CD8-positive, alpha-beta memory T cell (primary cell): ENCODE data around the gene MED28. TPM values are rescaled to one million over a fixed set of nuclear protein-coding genes. Genes with fewer than 3 reads are reported as not detected.
"Not testable (repeated sequence)": the region's sequence is repeated elsewhere in the genome, so short reads cannot be mapped to it uniquely, and the experiment has no call there.

ENCODE experiments used
- CTCF ChIA-PET: fragments of 350-600 bp; sonication (Branson Sonifier 250); formaldehyde crosslinking; loops from one replicate; lab custom pipeline; 2021; ENCODE audit warnings: antibody characterized with exemption; lab: Charles Lee
- POLR2A ChIA-PET: fragments of 350-600 bp; sonication (Branson Sonifier 250); formaldehyde crosslinking; loops from one replicate; lab custom pipeline; 2021; ENCODE audit warnings: antibody characterized with exemption; lab: Charles Lee
- DNase-seq, 5 donors: peaks; one replicate each; pipeline versions ENCODE4 v3.0.0 to v3.0.0-alpha.2; 2020 to 2022; ENCODE audit warnings: mixed read lengths in 1 of 5
- H3K27ac ChIP-seq: one replicate; pipeline ENCODE4 v1.7.0; 2013; ENCODE audit warnings: low read depth, mild to moderate bottlenecking, low read length, moderate library complexity
- H3K27me3 ChIP-seq: 2 replicates; pipeline ENCODE4 v1.7.0; 2013; ENCODE audit warnings: low read length, mild to moderate bottlenecking; ENCODE audit not compliant: insufficient read depth, poor library complexity, severe bottlenecking
- H3K36me3 ChIP-seq: 2 replicates; pipeline ENCODE4 v1.7.0; 2013; ENCODE audit warnings: mild to moderate bottlenecking, low read length, moderate library complexity; ENCODE audit not compliant: insufficient read depth
- H3K4me1 ChIP-seq: 2 replicates; pipeline ENCODE4 v1.7.0; 2013; ENCODE audit warnings: mild to moderate bottlenecking, low read length, moderate library complexity; ENCODE audit not compliant: insufficient read depth
- H3K4me3 ChIP-seq: 2 replicates; pipeline ENCODE4 v1.7.0; 2013; ENCODE audit warnings: mild to moderate bottlenecking, low read length
- H3K9me3 ChIP-seq: 2 replicates; pipeline ENCODE4 v1.7.0; 2013; ENCODE audit warnings: mild to moderate bottlenecking, low read length
- H3K27ac Mint-ChIP-seq, 8 donors: one replicate each; pipeline ENCODE4 v1.8.0; 2020 to 2021; ENCODE audit warnings: mixed read lengths in 8 of 8, mild to moderate bottlenecking in 6 of 8, inconsistent platforms in 3 of 8, moderate library complexity in 3 of 8
- H3K27me3 Mint-ChIP-seq, 2 donors: one replicate each; pipeline ENCODE4 v1.8.0; 2020 to 2021; ENCODE audit warnings: mixed read lengths in 2 of 2, mild to moderate bottlenecking in 1 of 2, moderate library complexity in 1 of 2
- H3K36me3 Mint-ChIP-seq, 3 donors: one replicate each; pipeline ENCODE4 v1.8.0; 2020 to 2021; ENCODE audit warnings: mixed read lengths in 3 of 3, inconsistent platforms in 1 of 3, mild to moderate bottlenecking in 1 of 3
- H3K4me1 Mint-ChIP-seq, 3 donors: one replicate each; pipeline ENCODE4 v1.8.0; 2020 to 2021; ENCODE audit warnings: mixed read lengths in 3 of 3, inconsistent platforms in 1 of 3, mild to moderate bottlenecking in 1 of 3
- H3K4me3 Mint-ChIP-seq, 7 donors: one replicate each; pipeline ENCODE4 v1.8.0; 2020 to 2021; ENCODE audit warnings: mixed read lengths in 7 of 7, mild to moderate bottlenecking in 6 of 7, moderate library complexity in 4 of 7, inconsistent platforms in 2 of 7
- H3K9me3 Mint-ChIP-seq, 5 donors: one replicate each; pipeline ENCODE4 v1.8.0; 2020 to 2022; ENCODE audit warnings: mixed read lengths in 5 of 5, mild to moderate bottlenecking in 3 of 5, moderate library complexity in 2 of 5, inconsistent platforms in 1 of 5
- polyA plus RNA-seq: library from polyadenylated mRNA; unstranded; fragments of 300-500 nt; fragmentation: Illumina TruSeq; gene quantifications from one replicate; pipeline ENCODE4 v1.2.3, GENCODE V29; 2021
- total RNA-seq, 2 experiments: library from RNA; stranded (reverse); gene quantifications; one replicate each; pipeline ENCODE4 v1.2.3, GENCODE V29; 2021

MED28 gene
- total and polyA plus RNA-seq, 3 experiments from 2014 or later, result 40.4 to 51.7 (median 49.4) TPM

GRCh38 chr4:17654701-17655100 lies 40.3 kb downstream of the MED28 start:
- Histone ChIP-seq H3K9me3 (no peaks in the 10 kb centered on the region), H3K4me1 (peaks cover 14% of the 10 kb centered on the region), H3K27ac (no peak overlapping the region), H3K27me3 (no peaks in the 10 kb centered on the region), H3K4me3 (no peak overlapping the region), H3K36me3 (no peaks in the 10 kb centered on the region)
- no peak for DNase-seq
- Mint-ChIP-seq H3K27me3 (peaks cover 2 to 16% of the 10 kb centered on the region in 2 donors), H3K27ac (no peak overlapping the region), H3K4me1 (peaks cover 8 to 14% (median 13%) of the 10 kb centered on the region in 3 donors), H3K4me3 (no peak overlapping the region), H3K36me3 (no peaks in the 10 kb centered on the region), H3K9me3 (no peaks in the 10 kb centered on the region)
- ChIA-PET CTCF (no interaction called here), POLR2A (no interaction called here)

- Mint-ChIP-seq H3K4me3 (no peak overlapping the region), H3K4me1 (no peaks in the 10 kb centered on the region), H3K9me3 (no peaks in the 10 kb centered on the region), H3K27ac (no peak overlapping the region), H3K36me3 (no peaks in the 10 kb centered on the region), H3K27me3 (peaks cover 0 to 22% of the 10 kb centered on the region in 2 donors)
- no peaks in the 10 kb centered on the region for H3K36me3 ChIP-seq
- H3K27ac ChIP-seq, result no peak overlapping the region
- H3K9me3 ChIP-seq, result no peaks in the 10 kb centered on the region
- DNase-seq, result no peak
- no peaks in the 10 kb centered on the region for H3K27me3 ChIP-seq
- CTCF ChIA-PET, result no interaction called here
- no peaks in the 10 kb centered on the region for H3K4me1 ChIP-seq
- H3K4me3 ChIP-seq, result no peak overlapping the region
- POLR2A ChIA-PET, result no interaction called here
Observed at GRCh38 chr4:17657090-17657489, 42.6 kb downstream of the MED28 start.

- no peaks in the 10 kb centered on the region for H3K4me1 Mint-ChIP-seq
- H3K9me3 Mint-ChIP-seq, result no peaks in the 10 kb centered on the region
- no peak overlapping the region for H3K4me3 Mint-ChIP-seq
- POLR2A ChIA-PET, result no interaction called here
- Histone ChIP-seq H3K27me3 (no peaks in the 10 kb centered on the region), H3K4me3 (no peak overlapping the region), H3K9me3 (no peaks in the 10 kb centered on the region), H3K36me3 (no peaks in the 10 kb centered on the region), H3K27ac (no peak overlapping the region), H3K4me1 (no peaks in the 10 kb centered on the region)
- CTCF ChIA-PET, result no interaction called here
- H3K27ac Mint-ChIP-seq, result peak overlapping the region in 1 of 8 donors; percentile 54
- peaks cover 0 to 22% of the 10 kb centered on the region in 2 donors for H3K27me3 Mint-ChIP-seq
- DNase-seq, result no peak
- no peaks in the 10 kb centered on the region for H3K36me3 Mint-ChIP-seq
Observed at GRCh38 chr4:17657849-17658248, 43.4 kb downstream of the MED28 start.

- H3K4me3 Mint-ChIP-seq, POLR2A ChIA-PET, H3K4me3 ChIP-seq, H3K36me3 ChIP-seq, DNase-seq, H3K4me1 Mint-ChIP-seq, H3K27me3 ChIP-seq, H3K27ac Mint-ChIP-seq, H3K36me3 Mint-ChIP-seq, H3K4me1 ChIP-seq, CTCF ChIA-PET, H3K9me3 ChIP-seq, H3K9me3 Mint-ChIP-seq, H3K27ac ChIP-seq: not testable (repeated sequence)
- H3K27me3 Mint-ChIP-seq, result peaks cover 0 to 22% of the 10 kb centered on the region in 2 donors
Observed at GRCh38 chr4:17659196-17659595, 44.8 kb downstream of the MED28 start.

GRCh38 chr4:17662694-17663093 lies 48.3 kb downstream of the MED28 start:
- Histone ChIP-seq H3K27ac (no peak overlapping the region), H3K9me3 (no peaks in the 10 kb centered on the region), H3K27me3 (no peaks in the 10 kb centered on the region), H3K4me1 (no peaks in the 10 kb centered on the region), H3K36me3 (no peaks in the 10 kb centered on the region), H3K4me3 (no peak overlapping the region)
- no peak for DNase-seq
- Mint-ChIP-seq H3K27me3 (peaks cover 10 to 28% of the 10 kb centered on the region in 2 donors), H3K9me3 (no peaks in the 10 kb centered on the region), H3K4me3 (no peak overlapping the region), H3K4me1 (peaks cover 0 to 4% (median 0%) of the 10 kb centered on the region in 3 donors), H3K27ac (no peak overlapping the region), H3K36me3 (peaks cover 0 to 2% (median 0%) of the 10 kb centered on the region in 3 donors)
- POLR2A ChIA-PET, result no interaction called here
- CTCF ChIA-PET, result no interaction called here

GRCh38 chr4:17664755-17665154 lies 50.3 kb downstream of the MED28 start:
- CTCF ChIA-PET, result no interaction called here
- H3K4me3 ChIP-seq, result no peak overlapping the region
- peaks cover 0 to 4% (median 0%) of the 10 kb centered on the region in 3 donors for H3K4me1 Mint-ChIP-seq
- no peaks in the 10 kb centered on the region for H3K36me3 ChIP-seq
- peaks cover 15 to 30% of the 10 kb centered on the region in 2 donors for H3K27me3 Mint-ChIP-seq
- peaks cover 0 to 2% (median 0%) of the 10 kb centered on the region in 3 donors for H3K36me3 Mint-ChIP-seq
- no peak overlapping the region for H3K27ac ChIP-seq
- H3K4me3 Mint-ChIP-seq, result no peak overlapping the region
- POLR2A ChIA-PET, result no interaction called here
- H3K4me1 ChIP-seq, result no peaks in the 10 kb centered on the region
- H3K27ac Mint-ChIP-seq, result no peak overlapping the region
- H3K9me3 ChIP-seq, result no peaks in the 10 kb centered on the region
- no peak for DNase-seq
- H3K27me3 ChIP-seq, result no peaks in the 10 kb centered on the region
- H3K9me3 Mint-ChIP-seq, result no peaks in the 10 kb centered on the region

- H3K36me3 ChIP-seq, result no peaks in the 10 kb centered on the region
- Mint-ChIP-seq H3K27me3 (peaks cover 15 to 34% of the 10 kb centered on the region in 2 donors), H3K4me1 (peaks cover 0 to 4% (median 0%) of the 10 kb centered on the region in 3 donors), H3K4me3 (no peak overlapping the region), H3K9me3 (peaks cover 0 to 3% (median 0%) of the 10 kb centered on the region in 5 donors), H3K27ac (peak overlapping the region in 1 of 8 donors; percentile 54), H3K36me3 (peaks cover 0 to 2% (median 0%) of the 10 kb centered on the region in 3 donors)
- POLR2A ChIA-PET, result no interaction called here
- H3K9me3 ChIP-seq, result no peaks in the 10 kb centered on the region
- H3K27me3 ChIP-seq, result no peaks in the 10 kb centered on the region
- H3K27ac ChIP-seq, result no peak overlapping the region
- H3K4me3 ChIP-seq, result no peak overlapping the region
- CTCF ChIA-PET, result no interaction called here
- no peak for DNase-seq
- no peaks in the 10 kb centered on the region for H3K4me1 ChIP-seq
Observed at GRCh38 chr4:17665346-17665745, 50.9 kb downstream of the MED28 start.

- peaks cover 0 to 2% (median 0%) of the 10 kb centered on the region in 3 donors for H3K36me3 Mint-ChIP-seq
- CTCF ChIA-PET, result no interaction called here
Observed at GRCh38 chr4:17665852-17666251, 51.4 kb downstream of the MED28 start.

More at GRCh38 chr4:17665852-17666251, 51.4 kb downstream of the MED28 start:
- H3K4me1 ChIP-seq, result no peaks in the 10 kb centered on the region
- DNase-seq, result no peak
- H3K27me3 ChIP-seq, result no peaks in the 10 kb centered on the region
- Mint-ChIP-seq H3K9me3 (peaks cover 0 to 3% (median 0%) of the 10 kb centered on the region in 5 donors), H3K4me1 (peaks cover 0 to 4% (median 0%) of the 10 kb centered on the region in 3 donors), H3K4me3 (no peak overlapping the region), H3K27ac (no peak overlapping the region), H3K27me3 (peaks cover 16 to 34% of the 10 kb centered on the region in 2 donors)
- H3K27ac ChIP-seq, result no peak overlapping the region
- H3K4me3 ChIP-seq, result no peak overlapping the region
- H3K36me3 ChIP-seq, result no peaks in the 10 kb centered on the region
- no peaks in the 10 kb centered on the region for H3K9me3 ChIP-seq
- POLR2A ChIA-PET, result no interaction called here
